ENCODE measurements around the gene UBXN1. TPM values are rescaled to one million over a fixed set of nuclear protein-coding genes. Genes with fewer than 3 reads are reported as not detected.
A peak's percentile ranks its signal among the peaks of the same experiment; 100 is the strongest.

Gene UBXN1
- total RNA-seq, 2 experiments from 2014 or later: 101 to 129 TPM

DNA sequence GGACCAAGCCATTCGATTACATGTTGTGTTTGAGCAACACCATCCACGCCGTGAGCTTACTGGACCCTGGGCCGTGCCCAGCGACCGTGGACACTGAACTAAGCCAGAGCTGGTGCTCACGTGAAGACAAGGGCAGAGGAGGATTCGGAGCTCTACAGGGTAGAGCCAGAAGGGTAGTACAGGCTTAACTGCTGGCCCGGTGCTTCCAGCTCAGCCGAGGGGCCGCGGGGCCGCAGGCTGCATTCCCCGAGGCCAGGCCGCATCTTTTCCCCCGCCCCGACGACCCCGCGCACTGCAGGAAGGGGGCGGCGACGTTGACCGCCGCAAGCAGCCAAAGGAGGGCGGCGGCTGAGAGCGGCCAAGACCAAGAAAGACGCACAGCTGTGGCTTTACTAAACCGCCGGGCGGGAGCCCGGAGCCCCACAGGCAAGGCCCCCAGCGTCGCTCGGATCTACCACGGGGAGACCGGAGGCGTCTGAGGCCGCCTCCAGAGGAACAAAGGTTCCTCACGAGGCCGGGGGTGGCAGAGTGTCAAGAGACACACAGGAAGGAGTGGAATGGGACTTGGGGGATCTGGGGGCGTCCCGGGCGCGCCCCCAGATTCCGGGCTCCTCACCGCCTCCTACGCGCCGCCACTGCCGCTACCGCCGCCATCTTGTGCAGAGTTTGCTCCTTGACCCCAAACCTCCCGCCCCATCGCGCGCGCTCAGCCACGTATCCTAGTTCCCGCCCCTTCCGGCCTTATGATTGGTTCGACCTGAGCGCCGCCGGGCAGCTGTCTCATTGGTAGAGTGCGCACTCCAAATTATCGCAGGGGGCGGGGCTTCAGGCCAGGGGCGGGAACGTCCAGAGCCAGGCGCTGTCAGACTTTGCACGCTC, 32.7 kb downstream of the UBXN1 start, which contains the start of gene GANAB:
TSS of gene GANAB (minus strand) at position 668 of the 879 bp plus-strand sequence. CDS start at position 654, 14 bp downstream.
- CTCF ChIA-PET (ENCODE audit: unreplicated experiment): interaction anchor here (0.6 to 0.9 kb wide), 3 partner anchors 55 to 1539 kb away, joined by 3 to 10 read pairs (median 7); no protein-coding TSS in a partner anchor
- BruUV-seq (replicated peaks): TSS peak; percentile 75
- H3K4me2 ChIP-seq (ENCODE audit: low read length): peak within 1 kb of the TSS; percentile 82
- H3K79me2 ChIP-seq (ENCODE audit: insufficient read depth, low read depth, low read length): peaks cover 54% of the 10 kb centered on the region
- H3K36me3 ChIP-seq (ENCODE audit: insufficient read depth, low read length): peaks cover 60% of the 10 kb centered on the region
- H3K9me2 ChIP-seq (ENCODE audit: insufficient read depth, low read length): no peaks in the 10 kb centered on the region
- H3K4me3 ChIP-seq (ENCODE audit: low read depth, low read length, poor library complexity, severe bottlenecking): peak within 1 kb of the TSS; percentile 95
- DNase-seq (ENCODE audit: low spot score): peak; percentile 99
- TF ChIP-seq EZH2phosphoT487 (IDR thresholded peaks at IDR 0.05; ENCODE audit: borderline replicate concordance, low read depth, low read length): no peak
- TF ChIP-seq, protein P1, sequence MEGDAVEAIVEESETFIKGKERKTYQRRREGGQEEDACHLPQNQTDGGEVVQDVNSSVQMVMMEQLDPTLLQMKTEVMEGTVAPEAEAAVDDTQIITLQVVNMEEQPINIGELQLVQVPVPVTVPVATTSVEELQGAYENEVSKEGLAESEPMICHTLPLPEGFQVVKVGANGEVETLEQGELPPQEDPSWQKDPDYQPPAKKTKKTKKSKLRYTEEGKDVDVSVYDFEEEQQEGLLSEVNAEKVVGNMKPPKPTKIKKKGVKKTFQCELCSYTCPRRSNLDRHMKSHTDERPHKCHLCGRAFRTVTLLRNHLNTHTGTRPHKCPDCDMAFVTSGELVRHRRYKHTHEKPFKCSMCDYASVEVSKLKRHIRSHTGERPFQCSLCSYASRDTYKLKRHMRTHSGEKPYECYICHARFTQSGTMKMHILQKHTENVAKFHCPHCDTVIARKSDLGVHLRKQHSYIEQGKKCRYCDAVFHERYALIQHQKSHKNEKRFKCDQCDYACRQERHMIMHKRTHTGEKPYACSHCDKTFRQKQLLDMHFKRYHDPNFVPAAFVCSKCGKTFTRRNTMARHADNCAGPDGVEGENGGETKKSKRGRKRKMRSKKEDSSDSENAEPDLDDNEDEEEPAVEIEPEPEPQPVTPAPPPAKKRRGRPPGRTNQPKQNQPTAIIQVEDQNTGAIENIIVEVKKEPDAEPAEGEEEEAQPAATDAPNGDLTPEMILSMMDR (conservative IDR thresholded peaks at IDR 0.05; ENCODE audit: low read length): no peak
- H3K27ac ChIP-seq (ENCODE audit: low read depth, low read length, poor library complexity, severe bottlenecking): peak within 1 kb of the TSS; percentile 76
- H4K20me1 ChIP-seq (ENCODE audit: insufficient read depth, low read length): no peaks in the 10 kb centered on the region
- intact Hi-C loops (cut with micrococcal nuclease; ENCODE audit: unreplicated experiment): loop anchor here (1.0 kb wide), 2 partner anchors 115 to 195 kb away; partner anchors contain the start of gene POLR2G
- peaks cover 20% of the 10 kb centered on the region for H3K4me1 ChIP-seq (ENCODE audit: insufficient read depth, low read length, poor library complexity, severe bottlenecking)
- H2AFZ ChIP-seq (ENCODE audit: low read length): no peak within 1 kb of the TSS; the same call in 1 of the 2 replicates
- no peaks in the 10 kb centered on the region for H3K9me3 ChIP-seq (ENCODE audit: low read length)
- POLR2A ChIA-PET: interaction anchor here (0.9 to 1.7 kb wide), 7 partner anchors 9 to 27 kb away, joined by 4 to 20 read pairs (median 7); partner anchors contain the start of genes C11orf98 and CSKMT

DNA sequence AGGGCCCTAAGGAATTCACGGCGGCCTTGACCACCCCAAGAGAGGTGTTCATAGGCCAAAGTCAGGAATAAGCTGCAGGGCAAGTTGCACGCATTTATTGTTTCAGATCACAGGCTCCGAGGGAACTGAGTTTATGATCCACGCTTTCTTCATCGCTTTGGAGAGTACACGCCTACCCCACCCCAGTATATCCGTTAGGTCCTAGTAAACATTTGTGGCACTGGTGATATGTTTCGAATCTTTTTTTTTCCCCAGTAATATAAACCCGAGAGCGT, 33.3 kb downstream of the UBXN1 start:
- no TSS peak for BruUV-seq (replicated peaks)
- POLR2A ChIA-PET: interaction anchor here (0.9 to 1.7 kb wide), 7 partner anchors 9 to 35 kb away, joined by 3 to 20 read pairs (median 5); partner anchors contain the start of genes C11orf98 and CSKMT
- CTCF ChIA-PET (ENCODE audit: unreplicated experiment): no interaction called here

More for the DNA sequence above, 33.3 kb downstream of the UBXN1 start:
- Histone ChIP-seq H3K4me3 (ENCODE audit: low read depth, low read length, poor library complexity, severe bottlenecking) (peak overlapping the region; percentile 95), H4K20me1 (ENCODE audit: insufficient read depth, low read length) (no peaks in the 10 kb centered on the region), H3K79me2 (ENCODE audit: insufficient read depth, low read depth, low read length) (peaks cover 56% of the 10 kb centered on the region), H3K4me1 (ENCODE audit: insufficient read depth, low read length, poor library complexity, severe bottlenecking) (peaks cover 20% of the 10 kb centered on the region), H2AFZ (ENCODE audit: low read length) (no peak overlapping the region; the same call in 1 of the 2 replicates), H3K9me2 (ENCODE audit: insufficient read depth, low read length) (no peaks in the 10 kb centered on the region), H3K9me3 (ENCODE audit: low read length) (no peaks in the 10 kb centered on the region), H3K4me2 (ENCODE audit: low read length) (peak overlapping the region; percentile 82), H3K27ac (ENCODE audit: low read depth, low read length, poor library complexity, severe bottlenecking) (peak overlapping the region; percentile 76), H3K36me3 (ENCODE audit: insufficient read depth, low read length) (peaks cover 65% of the 10 kb centered on the region)
- DNase-seq (ENCODE audit: low spot score): peak; percentile 27
- TF ChIP-seq, protein P1 (conservative IDR thresholded peaks at IDR 0.05; ENCODE audit: low read length): no peak
- no peak for TF ChIP-seq EZH2phosphoT487 (IDR thresholded peaks at IDR 0.05; ENCODE audit: borderline replicate concordance, low read depth, low read length)
- intact Hi-C loops (cut with micrococcal nuclease; ENCODE audit: unreplicated experiment): no loop called here
